HepG2 (cell line): ENCODE results near the gene ATM. TPM values are rescaled to one million over a fixed set of nuclear protein-coding genes. Genes with fewer than 3 reads are reported as not detected.

Experiments used
- ATAC-seq: fragments of 200-7000 bp; cut with Tn5 transposase; 3 replicates; pipeline ENCODE4 v1.9.1; 2020; ENCODE audit warnings: mild to moderate bottlenecking, moderate library complexity
- BruUV-seq: library from RNA; stranded (reverse); fragments of 400-500 nt; replicated peaks from 2 replicates; lab custom pipeline; 2021; lab: Mats Ljungman, UMichigan
- CTCF ChIA-PET: fragments of 300-600 bp; formaldehyde crosslinking; extraction: SDS; loops from one replicate; lab custom pipeline; 2021; ENCODE audit warnings: low total read pairs, inconsistent platforms, low intra/inter-chr PET ratio; lab: Yijun Ruan, JAX
- POLR2A ChIA-PET: fragments of 350-600 bp; sonication (Branson Sonifier 250); formaldehyde crosslinking; loops from one replicate; lab custom pipeline; 2020; ENCODE audit warnings: antibody characterized with exemption, inconsistent platforms; lab: Yijun Ruan, JAX
- DNase-seq: peaks from one replicate; pipeline ENCODE4 v3.0.0-alpha.2; 2015; ENCODE audit warnings: low spot score
- FAIRE-seq: peaks from 3 replicates; lab custom pipeline; 2011; peaks lifted over from hg19 to GRCh38; lab: Jason Lieb, UNC
- H2AFZ ChIP-seq: one replicate; pipeline ENCODE4 v1.6.1; 2011; ENCODE audit warnings: low read length, inconsistent platforms
- H3K27ac ChIP-seq: fragments of 300-600 bp; 3 replicates; pipeline ENCODE4 v1.8.0; 2011; ENCODE audit warnings: mixed run types, mild to moderate bottlenecking, mixed read lengths, low read length, inconsistent platforms; ENCODE audit not compliant: insufficient read depth; ENCODE audit errors: extremely low read length
- H3K27me3 ChIP-seq, 2 experiments: fragments of 200-600 bp in 1 of 2; 2 replicates in 1 of 2; 3 replicates in 1 of 2; pipeline versions ENCODE4 v1.6.0 to v1.8.0; 2011; ENCODE audit warnings: low read length in 2 of 2, mild to moderate bottlenecking in 2 of 2, moderate library complexity in 2 of 2, inconsistent platforms in 1 of 2; ENCODE audit not compliant: insufficient read depth in 2 of 2, control insufficient read depth in 1 of 2
- H3K36me3 ChIP-seq, 2 experiments: fragments of 200-600 bp in 1 of 2; replicated peaks in 1 of 2; 2 replicates in 1 of 2; 3 replicates in 1 of 2; pipeline versions ENCODE4 v1.5.1 to v1.8.0; 2011; ENCODE audit warnings: low read length in 2 of 2, inconsistent platforms in 1 of 2; ENCODE audit not compliant: insufficient read depth in 2 of 2, control insufficient read depth in 1 of 2
- H3K4me1 ChIP-seq: 2 replicates; pipeline ENCODE4 v1.5.1; 2012; ENCODE audit warnings: low read length, inconsistent platforms; ENCODE audit not compliant: insufficient read depth
- H3K4me2 ChIP-seq: 2 replicates; pipeline ENCODE4 v1.6.0; 2011; ENCODE audit warnings: low read depth, low read length, inconsistent platforms
- H3K4me3 ChIP-seq, 3 experiments: fragments of 200-600 bp in 1 of 3; sonication (generic), shearing (Covaris generic) in 1 of 3; replicated peaks in 1 of 3; 2 replicates each; pipeline ENCODE4 v1.5.1; 2011 to 2016; ENCODE audit warnings: low read length in 3 of 3, inconsistent platforms in 2 of 3, low read depth in 2 of 3, mild to moderate bottlenecking in 2 of 3, control low read depth in 1 of 3, mixed read lengths in 1 of 3; ENCODE audit not compliant: insufficient read depth in 1 of 3
- H3K79me2 ChIP-seq: one replicate; pipeline ENCODE4 v1.6.1; 2011; ENCODE audit warnings: low read length, inconsistent platforms; ENCODE audit not compliant: insufficient read depth
- H3K9ac ChIP-seq: 2 replicates; pipeline ENCODE4 v1.6.0; 2011; ENCODE audit warnings: mild to moderate bottlenecking, low read depth, low read length, inconsistent platforms; ENCODE audit not compliant: insufficient read depth
- H3K9me3 ChIP-seq: 2 replicates; pipeline ENCODE4 v1.5.1; 2012; ENCODE audit warnings: mild to moderate bottlenecking, low read length
- H4K20me1 ChIP-seq: 2 replicates; pipeline ENCODE4 v1.6.0; 2011; ENCODE audit warnings: inconsistent platforms, mild to moderate bottlenecking, low read length, moderate library complexity; ENCODE audit not compliant: insufficient read depth
- BRF2 ChIP-seq: sonication (generic); formaldehyde crosslinking; IDR thresholded peaks from 2 replicates; pipeline ENCODE4 v1.8.1; 2022; ENCODE audit warnings: mild to moderate bottlenecking, missing genetic modification reagents
- DDIT3 ChIP-seq: sonication (generic); formaldehyde crosslinking; IDR thresholded peaks from 2 replicates; pipeline ENCODE4 v1.4.0; 2020; ENCODE audit warnings: mild to moderate bottlenecking, missing genetic modification reagents
- FUBP1 ChIP-seq: sonication (generic); formaldehyde crosslinking; IDR thresholded peaks from 2 replicates; pipeline ENCODE4 v1.5.1; 2020; ENCODE audit warnings: missing genetic modification reagents, mild to moderate bottlenecking, borderline replicate concordance
- HMGXB4 ChIP-seq, 2 experiments: sonication (generic) in 1 of 2; formaldehyde crosslinking in 1 of 2; IDR thresholded peaks; 2 replicates each; pipeline versions ENCODE4 v1.4.0 to v1.6.1; 2018 to 2020; ENCODE audit warnings: missing genetic modification reagents in 2 of 2, borderline replicate concordance in 1 of 2, low read depth in 1 of 2, mild to moderate bottlenecking in 1 of 2, missing biosample characterization in 1 of 2
- NFIC ChIP-seq: IDR thresholded peaks from 2 replicates; pipeline ENCODE4 v1.6.1; 2012; ENCODE audit warnings: mild to moderate bottlenecking, low read length, inconsistent platforms
- PHF8 ChIP-seq: sonication (generic); formaldehyde crosslinking; IDR thresholded peaks from 2 replicates; pipeline ENCODE4 v1.5.0; 2020; ENCODE audit warnings: missing genetic modification reagents
- POLR2AphosphoS5 ChIP-seq: IDR thresholded peaks from 2 replicates; pipeline ENCODE4 v1.6.1; 2012; ENCODE audit warnings: low read depth, low read length
- PTBP1 ChIP-seq: fragments of 200-400 bp; formaldehyde crosslinking; IDR thresholded peaks from 2 replicates; pipeline ENCODE4 v1.6.1; 2018; ENCODE audit warnings: low read length, low read depth; ENCODE audit not compliant: poor library complexity, severe bottlenecking
- RFXAP ChIP-seq: sonication (generic); formaldehyde crosslinking; IDR thresholded peaks from 2 replicates; pipeline ENCODE4 v1.4.0; 2020; ENCODE audit warnings: missing genetic modification reagents, borderline replicate concordance
- SNRNP70 ChIP-seq: fragments of 200-400 bp; formaldehyde crosslinking; IDR thresholded peaks from 2 replicates; pipeline ENCODE4 v1.6.1; 2017; ENCODE audit warnings: mild to moderate bottlenecking, low read depth, low read length, moderate library complexity
- WIZ ChIP-seq: sonication (generic); formaldehyde crosslinking; IDR thresholded peaks from 2 replicates; pipeline ENCODE4 v1.5.1; 2020; ENCODE audit warnings: mild to moderate bottlenecking, missing genetic modification reagents
- ZNF18 ChIP-seq: sonication (generic); formaldehyde crosslinking; IDR thresholded peaks from 2 replicates; pipeline ENCODE4 v1.8.0; 2022; ENCODE audit warnings: mild to moderate bottlenecking, missing genetic modification reagents; ENCODE audit not compliant: insufficient replicate concordance
- ZNF430 ChIP-seq: sonication (generic); formaldehyde crosslinking; IDR thresholded peaks from 2 replicates; pipeline ENCODE4 v1.9.0; 2021; ENCODE audit warnings: mild to moderate bottlenecking, missing genetic modification reagents
- ZNF678 ChIP-seq: sonication (generic); formaldehyde crosslinking; IDR thresholded peaks from 2 replicates; pipeline ENCODE4 v1.4.0; 2020; ENCODE audit warnings: mild to moderate bottlenecking, missing genetic modification reagents
- WGBS: methylation state at CpG from one replicate; pipeline ENCODE4 v1.1.6; 2017; ENCODE audit warnings: low lambda C conversion rate; 5-methylcytosine and 5-hydroxymethylcytosine counted together
- in situ Hi-C: cut with HindIII; loops from 2 replicates; pipeline ENCODE4 v1.10.0; 2017; ENCODE audit warnings: low pct_unique_long_range_greater_than_20kb; ENCODE audit not compliant: extremely low pct_ligation_motif_present
- intact Hi-C: fragments of 100-400 bp; cut with micrococcal nuclease; formaldehyde crosslinking; loops from one replicate; pipeline ENCODE4 v1.10.0; 2022; ENCODE audit not compliant: unreplicated experiment
- polyA plus RNA-seq, 8 experiments: library from polyadenylated mRNA; depleted of rRNA in 3 of 8; stranded (reverse) in 7 of 8; unstranded in 1 of 8; fragments of >200 nt; fragmentation: Illumina TruSeq in 4 of 8; extraction: Trizol in 4 of 8; gene quantifications; 2 replicates each; pipeline versions ENCODE4 v1.2.1 to v1.2.3, GENCODE V29; 2011 to 2016; ENCODE audit warnings: low read depth in 4 of 8, missing spikeins in 1 of 8, mixed read lengths in 1 of 8; ENCODE audit not compliant: insufficient read depth in 1 of 8
- total RNA-seq, 5 experiments: library from RNA; depleted of rRNA; stranded (reverse); fragments of >200 nt; fragmentation: Illumina TruSeq; extraction: Trizol; gene quantifications; 2 replicates each; pipeline ENCODE4 v1.2.3, GENCODE V29; 2016; ENCODE audit warnings: low read depth in 1 of 5

Gene ATM
- total and polyA plus RNA-seq, 2 of the 13 experiments (the other 11 are each of a cell fraction or from before 2014, with no cell fraction given) = 40.0 to 71.6 TPM

GRCh38 chr11:108221911-108222573 is 825 bp upstream of the ATM start:
- FAIRE-seq = no peak
- intact Hi-C loops = loop anchor here (5.0 kb wide), 2 partner anchors 100 to 425 kb away; partner anchors contain the start of gene ACAT1
- TF ChIP-seq PTBP1 (no peak), PHF8 (CRISPR knock-in tag) (peak; percentile 76; the same call in 1 of the 2 replicates), RFXAP (CRISPR knock-in tag) (0 out of 2 replicates have a peak, but pooled peaks have one; percentile 16), ZNF430 (CRISPR knock-in tag) (no peak), ZNF678 (0 out of 2 replicates have a peak, but pooled peaks have one; percentile 40), ZNF18 (CRISPR knock-in tag) (no peak), BRF2 (no peak), WIZ (CRISPR knock-in tag) (no peak; the same call in 1 of the 2 replicates), POLR2AphosphoS5 (no peak; the same call in 1 of the 2 replicates), NFIC (no peak), FUBP1 (0 out of 2 replicates have a peak, but pooled peaks have one; percentile 63), SNRNP70 (no peak), HMGXB4 (CRISPR knock-in tag; IDR thresholded peaks at IDR 0.05; ENCODE audit: borderline replicate concordance in 1 of 2, low read depth in 1 of 2) (no peak), DDIT3 (no peak)

More at GRCh38 chr11:108221911-108222573, 825 bp upstream of the ATM start:
- TSS peak; percentile 78 for BruUV-seq
- peak overlapping the region; percentile 93 for H3K9ac ChIP-seq
- peaks cover 87% of the 10 kb centered on the region for H3K79me2 ChIP-seq
- peak overlapping the region; percentile 96 for H3K27ac ChIP-seq
- in situ Hi-C loops = no loop called here
- no peaks in the 10 kb centered on the region for H4K20me1 ChIP-seq
- no peaks in the 10 kb centered on the region; a peak in 2 of 5 replicates for H3K36me3 ChIP-seq
- CTCF ChIA-PET = no interaction called here
- 1% methylated on average over 15 of the region's 29 CpGs for WGBS
- H3K4me3 ChIP-seq = peak overlapping the region; percentile 59 to 91 (median 88)
- ATAC-seq (no peak), DNase-seq (no peak)
- H3K4me2 ChIP-seq = peak overlapping the region; percentile 75
- no peak overlapping the region for H2AFZ ChIP-seq
- H3K27me3 ChIP-seq = peaks cover 0 to 2% of the 10 kb centered on the region in 2 experiments; a peak in 1 of 5 replicates
- POLR2A ChIA-PET = interaction anchor here (0.8 to 5.7 kb wide), 9 partner anchors 8 to 213 kb away, joined by 3 to 56 read pairs (median 4); partner anchors contain the start of gene CUL5
- no peaks in the 10 kb centered on the region for H3K9me3 ChIP-seq
- peaks cover 50% of the 10 kb centered on the region for H3K4me1 ChIP-seq
